ENCODE measurements around the gene ERP44.

- TF ChIP-seq CTCF (IDR thresholded peaks at IDR 0.05): no peak
- TF ChIP-seq POLR2A (IDR thresholded peaks at IDR 0.05): no peak
Observed at GRCh38 chr9:100029251-100029650, 69.5 kb downstream of the ERP44 start.
